ENCODE results near the gene TRIM41. TPM values are rescaled to one million over a fixed set of nuclear protein-coding genes. Genes with fewer than 3 reads are reported as not detected.
"Not testable (repeated sequence)": the region's sequence is repeated elsewhere in the genome, so short reads cannot be mapped to it uniquely, and the experiment has no call there.

TRIM41 gene
- total RNA-seq, 1 experiment from 2014 or later: 28.7 TPM

GRCh38 chr5:181176254-181176952, 46.7 kb upstream of the TRIM41 start:
- Histone ChIP-seq H3K4me1 (peaks cover 7% of the 10 kb centered on the region), H3K9me3 (no peaks in the 10 kb centered on the region), H3K36me3 (ENCODE audit: control insufficient read depth, insufficient read depth, low read length) (no peaks in the 10 kb centered on the region), H3K27me3 (replicated peaks; ENCODE audit: control insufficient read depth, insufficient read depth, low read length) (no peaks in the 10 kb centered on the region), H3K4me3 (ENCODE audit: low read depth, low read length) (no peak overlapping the region)
- H3K36me3 Mint-ChIP-seq (ENCODE audit: insufficient read depth, unreplicated experiment): peaks cover 11% of the 10 kb centered on the region
- H3K27ac Mint-ChIP-seq (ENCODE audit: unreplicated experiment): no peak overlapping the region
- POLR2A ChIA-PET: no interaction called here
- H3K27me3 Mint-ChIP-seq (ENCODE audit: insufficient read depth, unreplicated experiment): no peaks in the 10 kb centered on the region
- H3K4me3 Mint-ChIP-seq (ENCODE audit: unreplicated experiment): no peak overlapping the region
- CTCF ChIA-PET: interaction anchor here (0.7 kb wide), 1 partner anchor 20 kb away, joined by 4 read pairs; no protein-coding TSS in a partner anchor
- H3K4me1 Mint-ChIP-seq (ENCODE audit: low read depth, unreplicated experiment): peaks cover 9% of the 10 kb centered on the region
- no peaks in the 10 kb centered on the region for H3K9me3 Mint-ChIP-seq (ENCODE audit: unreplicated experiment)
- BruUV-seq (replicated peaks): no TSS peak
- no peak for DNase-seq
- intact Hi-C loops (cut with micrococcal nuclease; ENCODE audit: unreplicated experiment): no loop called here
- TF ChIP-seq CTCF (IDR thresholded peaks at IDR 0.05; ENCODE audit: insufficient read depth in 1 of 2, low read depth in 1 of 2, low read length in 1 of 2, severe bottlenecking in 1 of 2, unreplicated experiment in 1 of 2): no peak

GRCh38 chr5:181177559-181177958, 45.5 kb upstream of the TRIM41 start:
- H3K9me3 ChIP-seq; H3K4me3 Mint-ChIP-seq (ENCODE audit: unreplicated experiment); H3K4me1 Mint-ChIP-seq (ENCODE audit: low read depth, unreplicated experiment); H3K27ac Mint-ChIP-seq (ENCODE audit: unreplicated experiment); intact Hi-C loops (cut with micrococcal nuclease; ENCODE audit: unreplicated experiment); H3K9me3 Mint-ChIP-seq (ENCODE audit: unreplicated experiment); BruUV-seq (replicated peaks); H3K27me3 ChIP-seq (replicated peaks; ENCODE audit: control insufficient read depth, insufficient read depth, low read length); CTCF ChIA-PET; H3K27me3 Mint-ChIP-seq (ENCODE audit: insufficient read depth, unreplicated experiment); H3K36me3 ChIP-seq (ENCODE audit: control insufficient read depth, insufficient read depth, low read length); POLR2A ChIA-PET; H3K4me3 ChIP-seq (ENCODE audit: low read depth, low read length); DNase-seq; H3K4me1 ChIP-seq: not testable (repeated sequence)
- peaks cover 12% of the 10 kb centered on the region for H3K36me3 Mint-ChIP-seq (ENCODE audit: insufficient read depth, unreplicated experiment)

GRCh38 chr5:181181650-181182565, 41.2 kb upstream of the TRIM41 start:
- peak overlapping the region; percentile 53 for H3K4me3 Mint-ChIP-seq (ENCODE audit: unreplicated experiment)
- peak; percentile 78 to 79 for DNase-seq
- POLR2A ChIA-PET: no interaction called here
- TF ChIP-seq CTCF (IDR thresholded peaks at IDR 0.05; ENCODE audit: insufficient read depth in 1 of 2, low read depth in 1 of 2, low read length in 1 of 2, severe bottlenecking in 1 of 2, unreplicated experiment in 1 of 2): peak; percentile 63 to 84
- no peaks in the 10 kb centered on the region; the same call in 1 of the 2 replicates for H3K4me1 ChIP-seq
- BruUV-seq (replicated peaks): no TSS peak
- H3K27ac Mint-ChIP-seq (ENCODE audit: unreplicated experiment): no peak overlapping the region
- H3K36me3 Mint-ChIP-seq (ENCODE audit: insufficient read depth, unreplicated experiment): peaks cover 22% of the 10 kb centered on the region
- CTCF ChIA-PET: no interaction called here
- H3K36me3 ChIP-seq (ENCODE audit: control insufficient read depth, insufficient read depth, low read length): no peaks in the 10 kb centered on the region
- H3K4me1 Mint-ChIP-seq (ENCODE audit: low read depth, unreplicated experiment): no peaks in the 10 kb centered on the region
- no peaks in the 10 kb centered on the region for H3K9me3 Mint-ChIP-seq (ENCODE audit: unreplicated experiment)
- no peak overlapping the region for H3K4me3 ChIP-seq (ENCODE audit: low read depth, low read length)
- intact Hi-C loops (cut with micrococcal nuclease; ENCODE audit: unreplicated experiment): loop anchor here (10.0 kb wide), 1 partner anchor 367 kb away; no protein-coding TSS in a partner anchor
- no peaks in the 10 kb centered on the region for H3K27me3 Mint-ChIP-seq (ENCODE audit: insufficient read depth, unreplicated experiment)
- no peaks in the 10 kb centered on the region for H3K27me3 ChIP-seq (replicated peaks; ENCODE audit: control insufficient read depth, insufficient read depth, low read length)
- no peaks in the 10 kb centered on the region for H3K9me3 ChIP-seq
